ENCODE measurements around the gene ZDHHC11B.

GRCh38 chr5:660491-661030 lies 124.0 kb downstream of the ZDHHC11B start:
- TF ChIP-seq EZH2phosphoT487 (IDR thresholded peaks at IDR 0.05; ENCODE audit: borderline replicate concordance, low read length), result no peak
- TF ChIP-seq, protein P1, sequence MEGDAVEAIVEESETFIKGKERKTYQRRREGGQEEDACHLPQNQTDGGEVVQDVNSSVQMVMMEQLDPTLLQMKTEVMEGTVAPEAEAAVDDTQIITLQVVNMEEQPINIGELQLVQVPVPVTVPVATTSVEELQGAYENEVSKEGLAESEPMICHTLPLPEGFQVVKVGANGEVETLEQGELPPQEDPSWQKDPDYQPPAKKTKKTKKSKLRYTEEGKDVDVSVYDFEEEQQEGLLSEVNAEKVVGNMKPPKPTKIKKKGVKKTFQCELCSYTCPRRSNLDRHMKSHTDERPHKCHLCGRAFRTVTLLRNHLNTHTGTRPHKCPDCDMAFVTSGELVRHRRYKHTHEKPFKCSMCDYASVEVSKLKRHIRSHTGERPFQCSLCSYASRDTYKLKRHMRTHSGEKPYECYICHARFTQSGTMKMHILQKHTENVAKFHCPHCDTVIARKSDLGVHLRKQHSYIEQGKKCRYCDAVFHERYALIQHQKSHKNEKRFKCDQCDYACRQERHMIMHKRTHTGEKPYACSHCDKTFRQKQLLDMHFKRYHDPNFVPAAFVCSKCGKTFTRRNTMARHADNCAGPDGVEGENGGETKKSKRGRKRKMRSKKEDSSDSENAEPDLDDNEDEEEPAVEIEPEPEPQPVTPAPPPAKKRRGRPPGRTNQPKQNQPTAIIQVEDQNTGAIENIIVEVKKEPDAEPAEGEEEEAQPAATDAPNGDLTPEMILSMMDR (IDR thresholded peaks at IDR 0.05; ENCODE audit: low read depth, low read length, poor library complexity, severe bottlenecking), result no peak

All from DOHH2 (cell line).